H9 (cell line): Measurements from ENCODE around the gene LRP2BP. TPM values are rescaled to one million over a fixed set of nuclear protein-coding genes. Genes with fewer than 3 reads are reported as not detected.

Experiments used
- DNase-seq: peaks from one replicate; pipeline ENCODE4 v3.0.0-alpha.2; 2017
- H2AFZ ChIP-seq: one replicate; pipeline ENCODE4 v1.6.1; 2013; ENCODE audit warnings: mild to moderate bottlenecking, low read length, control low read depth, moderate library complexity
- H2AK5ac ChIP-seq: 2 replicates; pipeline ENCODE4 v1.6.1; 2013; ENCODE audit warnings: low read length, control low read depth, mixed read lengths; ENCODE audit not compliant: insufficient read length
- H2BK120ac ChIP-seq: one replicate; pipeline ENCODE4 v1.6.1; 2013; ENCODE audit warnings: low read depth, mild to moderate bottlenecking, low read length, control low read depth, inconsistent platforms; ENCODE audit not compliant: poor library complexity, severe bottlenecking
- H2BK12ac ChIP-seq: 2 replicates; pipeline ENCODE4 v1.6.1; 2013; ENCODE audit warnings: low read length, control low read depth, mixed read lengths, low read depth; ENCODE audit not compliant: insufficient read length
- H2BK15ac ChIP-seq: 2 replicates; pipeline ENCODE4 v1.6.1; 2013; ENCODE audit warnings: low read depth, low read length, control low read depth
- H2BK20ac ChIP-seq: one replicate; pipeline ENCODE4 v1.6.1; 2013; ENCODE audit warnings: low read depth, mild to moderate bottlenecking, low read length, control low read depth, inconsistent platforms; ENCODE audit not compliant: poor library complexity, severe bottlenecking
- H2BK5ac ChIP-seq: 2 replicates; pipeline ENCODE4 v1.6.1; 2013; ENCODE audit warnings: low read length, control low read depth, mixed read lengths; ENCODE audit not compliant: insufficient read length
- H3K14ac ChIP-seq: 2 replicates; pipeline ENCODE4 v1.6.1; 2013; ENCODE audit warnings: low read length, control low read depth; ENCODE audit not compliant: insufficient read depth
- H3K18ac ChIP-seq: 2 replicates; pipeline ENCODE4 v1.6.1; 2013; ENCODE audit warnings: low read depth, mild to moderate bottlenecking, mixed read lengths, low read length, control low read depth; ENCODE audit not compliant: insufficient read length
- H3K23ac ChIP-seq: 2 replicates; pipeline ENCODE4 v1.6.1; 2013; ENCODE audit warnings: low read length, control low read depth, mixed read lengths, low read depth; ENCODE audit not compliant: insufficient read length
- H3K23me2 ChIP-seq: 2 replicates; pipeline ENCODE4 v1.6.1; 2013; ENCODE audit warnings: low read depth, mild to moderate bottlenecking, mixed read lengths, low read length, control low read depth; ENCODE audit not compliant: insufficient read length, poor library complexity, severe bottlenecking
- H3K27ac ChIP-seq: 2 replicates; pipeline ENCODE4 v1.5.1; 2013; ENCODE audit warnings: low read length, control low read depth, mixed read lengths, low read depth; ENCODE audit not compliant: insufficient read length
- H3K27me3 ChIP-seq: 2 replicates; pipeline ENCODE4 v1.6.1; 2013; ENCODE audit warnings: low read length, control low read depth, inconsistent platforms; ENCODE audit not compliant: insufficient read depth
- H3K4ac ChIP-seq: 2 replicates; pipeline ENCODE4 v1.6.1; 2013; ENCODE audit warnings: low read depth, mild to moderate bottlenecking, control low read depth, inconsistent platforms, low read length, moderate library complexity
- H3K4me1 ChIP-seq: 2 replicates; pipeline ENCODE4 v1.6.1; 2013; ENCODE audit warnings: low read length, control low read depth, inconsistent platforms; ENCODE audit not compliant: insufficient read depth
- H3K4me2 ChIP-seq: 2 replicates; pipeline ENCODE4 v1.6.1; 2013; ENCODE audit warnings: low read length, control low read depth, mixed read lengths; ENCODE audit not compliant: insufficient read length, insufficient read depth
- H3K56ac ChIP-seq: 2 replicates; pipeline ENCODE4 v1.6.1; 2013; ENCODE audit warnings: low read depth, mild to moderate bottlenecking, mixed read lengths, low read length, control low read depth; ENCODE audit not compliant: insufficient read length
- H3K79me1 ChIP-seq: 2 replicates; pipeline ENCODE4 v1.6.1; 2013; ENCODE audit warnings: low read depth, mild to moderate bottlenecking, moderate library complexity, low read length, control low read depth, inconsistent platforms; ENCODE audit not compliant: insufficient read depth, poor library complexity, severe bottlenecking
- H3K79me2 ChIP-seq: 2 replicates; pipeline ENCODE4 v1.6.1; 2013; ENCODE audit warnings: low read length, control low read depth, inconsistent platforms; ENCODE audit not compliant: insufficient read depth
- H3K9ac ChIP-seq: 2 replicates; pipeline ENCODE4 v1.6.1; 2013; ENCODE audit warnings: low read length, control low read depth, mixed read lengths; ENCODE audit not compliant: insufficient read length; ENCODE audit errors: extremely low read depth
- H3K9me3 ChIP-seq: one replicate; pipeline ENCODE4 v1.6.1; 2013; ENCODE audit warnings: low read depth, low read length, inconsistent platforms; ENCODE audit not compliant: control insufficient read depth
- H3T11ph ChIP-seq: one replicate; pipeline ENCODE4 v1.6.1; 2013; ENCODE audit warnings: mild to moderate bottlenecking, low read length, control low read depth, inconsistent platforms
- H4K20me1 ChIP-seq: one replicate; pipeline ENCODE4 v1.6.1; 2013; ENCODE audit not compliant: control insufficient read depth, insufficient read length, insufficient read depth
- H4K5ac ChIP-seq: 2 replicates; pipeline ENCODE4 v1.6.1; 2013; ENCODE audit warnings: low read depth, mild to moderate bottlenecking, mixed read lengths, low read length, control low read depth; ENCODE audit not compliant: insufficient read length
- H4K8ac ChIP-seq: replicated peaks from 2 replicates; pipeline ENCODE4 v1.6.1; 2013; ENCODE audit warnings: low read length, control low read depth, mixed read lengths, low read depth; ENCODE audit not compliant: insufficient read length
- H4K91ac ChIP-seq: 2 replicates; pipeline ENCODE4 v1.6.1; 2013; ENCODE audit warnings: low read depth, mild to moderate bottlenecking, moderate library complexity, mixed read lengths, low read length, control low read depth; ENCODE audit not compliant: insufficient read length
- H3K27ac Mint-ChIP-seq, 3 experiments: 2 replicates in 2 of 3; 3 replicates in 1 of 3; pipeline ENCODE4 v1.8.0; 2020 to 2021; ENCODE audit warnings: mixed read lengths in 3 of 3, mild to moderate bottlenecking in 1 of 3, moderate library complexity in 1 of 3
- H3K27me3 Mint-ChIP-seq: 2 replicates; pipeline ENCODE4 v1.8.0; 2021; ENCODE audit warnings: low read depth, mild to moderate bottlenecking, moderate library complexity, mixed read lengths
- H3K36me3 Mint-ChIP-seq, 3 experiments: 2 replicates in 2 of 3; 3 replicates in 1 of 3; pipeline ENCODE4 v1.8.0; 2020 to 2021; ENCODE audit warnings: low read depth in 3 of 3, mixed read lengths in 3 of 3; ENCODE audit not compliant: insufficient read depth in 1 of 3
- H3K4me1 Mint-ChIP-seq, 2 experiments: 2 replicates each; pipeline ENCODE4 v1.8.0; 2020; ENCODE audit warnings: mixed read lengths in 2 of 2
- H3K4me3 Mint-ChIP-seq, 2 experiments: 2 replicates in 1 of 2; 3 replicates in 1 of 2; pipeline ENCODE4 v1.8.0; 2020 to 2021; ENCODE audit warnings: mild to moderate bottlenecking in 2 of 2, mixed read lengths in 2 of 2, moderate library complexity in 1 of 2
- H3K9me3 Mint-ChIP-seq, 2 experiments: 2 replicates in 1 of 2; 3 replicates in 1 of 2; pipeline ENCODE4 v1.8.0; 2020; ENCODE audit warnings: mild to moderate bottlenecking in 2 of 2, mixed read lengths in 2 of 2, moderate library complexity in 1 of 2
- WGBS: extraction: QIAGEN DNeasy Blood & Tissue Kit; methylation state at CpG from one replicate; pipeline ENCODE4 v1.1.7; 2013; ENCODE audit warnings: missing lambda C conversion rate, low lambda C conversion rate, mixed read lengths; ENCODE audit not compliant: insufficient read length; ENCODE audit errors: extremely low coverage; 5-methylcytosine and 5-hydroxymethylcytosine counted together
- total RNA-seq: library from RNA; stranded (reverse); gene quantifications from 2 replicates; pipeline ENCODE4 v1.2.1, GENCODE V29; 2021
- TF ChIP-seq, protein P1 (sequence below): fragments of 200-600 bp; sonication (generic); conservative IDR thresholded peaks from 3 replicates; pipeline ENCODE4 v1.8.0; 2021; ENCODE audit warnings: antibody characterized with exemption, mild to moderate bottlenecking

Gene LRP2BP
- total RNA-seq, 1 experiment from 2014 or later = 0.46 TPM

- H2AFZ ChIP-seq = no peak overlapping the region
- H3K18ac ChIP-seq = no peak overlapping the region
- H2BK12ac ChIP-seq = no peak overlapping the region
- peaks cover 3 to 18% (median 18%) of the 10 kb centered on the region in 3 experiments; a peak in 6 of 7 replicates for H3K36me3 Mint-ChIP-seq
- no peak overlapping the region for H2BK5ac ChIP-seq
- TF ChIP-seq, protein P1, sequence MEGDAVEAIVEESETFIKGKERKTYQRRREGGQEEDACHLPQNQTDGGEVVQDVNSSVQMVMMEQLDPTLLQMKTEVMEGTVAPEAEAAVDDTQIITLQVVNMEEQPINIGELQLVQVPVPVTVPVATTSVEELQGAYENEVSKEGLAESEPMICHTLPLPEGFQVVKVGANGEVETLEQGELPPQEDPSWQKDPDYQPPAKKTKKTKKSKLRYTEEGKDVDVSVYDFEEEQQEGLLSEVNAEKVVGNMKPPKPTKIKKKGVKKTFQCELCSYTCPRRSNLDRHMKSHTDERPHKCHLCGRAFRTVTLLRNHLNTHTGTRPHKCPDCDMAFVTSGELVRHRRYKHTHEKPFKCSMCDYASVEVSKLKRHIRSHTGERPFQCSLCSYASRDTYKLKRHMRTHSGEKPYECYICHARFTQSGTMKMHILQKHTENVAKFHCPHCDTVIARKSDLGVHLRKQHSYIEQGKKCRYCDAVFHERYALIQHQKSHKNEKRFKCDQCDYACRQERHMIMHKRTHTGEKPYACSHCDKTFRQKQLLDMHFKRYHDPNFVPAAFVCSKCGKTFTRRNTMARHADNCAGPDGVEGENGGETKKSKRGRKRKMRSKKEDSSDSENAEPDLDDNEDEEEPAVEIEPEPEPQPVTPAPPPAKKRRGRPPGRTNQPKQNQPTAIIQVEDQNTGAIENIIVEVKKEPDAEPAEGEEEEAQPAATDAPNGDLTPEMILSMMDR = no peak
- H3K27me3 ChIP-seq = no peaks in the 10 kb centered on the region
- no peak overlapping the region for H3K14ac ChIP-seq
- no peaks in the 10 kb centered on the region for H3K4me1 ChIP-seq
- no peak overlapping the region for H3K23ac ChIP-seq
- H3K79me1 ChIP-seq = no peaks in the 10 kb centered on the region
- no peak overlapping the region for H2AK5ac ChIP-seq
- H3K4me2 ChIP-seq = no peak overlapping the region
- no peak overlapping the region for H4K5ac ChIP-seq
- H3K27ac ChIP-seq = no peak overlapping the region
- no peak overlapping the region for H2BK20ac ChIP-seq
- no peak overlapping the region for H3K9ac ChIP-seq
- no peak overlapping the region for H3K4me3 Mint-ChIP-seq
- H3K9me3 ChIP-seq = no peaks in the 10 kb centered on the region
- no peak overlapping the region for H3K56ac ChIP-seq
- no peaks in the 10 kb centered on the region for H3K79me2 ChIP-seq
- no peak overlapping the region for H2BK15ac ChIP-seq
- peaks cover 5 to 8% of the 10 kb centered on the region in 2 experiments; a peak in 4 of 5 replicates for H3K9me3 Mint-ChIP-seq
- no peak for DNase-seq
- H4K91ac ChIP-seq = no peak overlapping the region
- no CpG with 5 or more reads among the region's 1 CpG for WGBS
- H3K4me1 Mint-ChIP-seq = peaks cover 15 to 20% of the 10 kb centered on the region in 2 experiments
- H4K20me1 ChIP-seq = no peaks in the 10 kb centered on the region
- H3K23me2 ChIP-seq = no peaks in the 10 kb centered on the region
- no peak overlapping the region for H2BK120ac ChIP-seq
- H3K27me3 Mint-ChIP-seq = no peaks in the 10 kb centered on the region
- H4K8ac ChIP-seq = no peak overlapping the region
- H3T11ph ChIP-seq = no peak overlapping the region
- no peak overlapping the region for H3K4ac ChIP-seq
- H3K27ac Mint-ChIP-seq = no peak overlapping the region
These were observed 15.4 kb downstream of the LRP2BP start for GRCh38 chr4:185380320-185380719.
